GM18508 (cell line): Measurements from ENCODE around the gene RPS6KA2.

Experiments
- ATAC-seq: cut with Tn5 transposase; IDR thresholded peaks from one replicate; pipeline ENCODE4 v1.9.1; 2021; ENCODE audit warnings: moderate number of reproducible peaks; ENCODE audit not compliant: insufficient read depth, unreplicated experiment

RPS6KA2 gene

GRCh38 chr6:166494101-166494441, 133.0 kb downstream of the RPS6KA2 start:
- no peak for ATAC-seq

GRCh38 chr6:166493427-166494100, 133.5 kb downstream of the RPS6KA2 start:
- ATAC-seq = no peak

- no peak for ATAC-seq
Observed at GRCh38 chr6:166492092-166492741, 134.8 kb downstream of the RPS6KA2 start.

- no peak for ATAC-seq
Observed at GRCh38 chr6:166490671-166491500, 136.2 kb downstream of the RPS6KA2 start.

- no peak for ATAC-seq
Observed at GRCh38 chr6:166489301-166490155, 137.5 kb downstream of the RPS6KA2 start.

GRCh38 chr6:166488701-166489100, 138.3 kb downstream of the RPS6KA2 start:
- no peak for ATAC-seq

- peak; percentile 67 for ATAC-seq
Observed at GRCh38 chr6:166488076-166488685, 138.9 kb downstream of the RPS6KA2 start.

GRCh38 chr6:166487148-166487547, 139.9 kb downstream of the RPS6KA2 start:
- ATAC-seq = no peak

GRCh38 chr6:166486536-166486880, 140.5 kb downstream of the RPS6KA2 start:
- ATAC-seq = no peak

GRCh38 chr6:166485651-166486535, 141.2 kb downstream of the RPS6KA2 start:
- no peak for ATAC-seq

- ATAC-seq = no peak
Observed at GRCh38 chr6:166484863-166485262, 142.2 kb downstream of the RPS6KA2 start.

- ATAC-seq = no peak
Observed at GRCh38 chr6:166483573-166484250, 143.3 kb downstream of the RPS6KA2 start.

- ATAC-seq = no peak
Observed at GRCh38 chr6:166483026-166483425, 144.0 kb downstream of the RPS6KA2 start.

- no peak for ATAC-seq
Observed at GRCh38 chr6:166478782-166479592, 148.1 kb downstream of the RPS6KA2 start.

- no peak for ATAC-seq
Observed at GRCh38 chr6:166477647-166478365, 149.2 kb downstream of the RPS6KA2 start.

- ATAC-seq = no peak
Observed at GRCh38 chr6:166476634-166477215, 150.3 kb downstream of the RPS6KA2 start.
